Measurements from ENCODE around the gene USP7. TPM values are rescaled to one million over a fixed set of nuclear protein-coding genes. Genes with fewer than 3 reads are reported as not detected.

Gene USP7
- total RNA-seq, 4 donors from 2014 or later = 57.9 to 93.6 (median 85.5) TPM

GRCh38 chr16:8957509-8958157, 6.1 kb downstream of the USP7 start:
- no peak overlapping the region for H3K27ac ChIP-seq

GRCh38 chr16:8957063-8957397, 6.7 kb downstream of the USP7 start:
- 71 to 79% methylated on average over 2 of the region's 2 CpGs for WGBS, 2 donors
- H3K4me1 ChIP-seq = peaks cover 64 to 77% of the 10 kb centered on the region in 2 donors
- intact Hi-C loops (cut with DNase I) = no loop called here

More at GRCh38 chr16:8957509-8958157, 6.1 kb downstream of the USP7 start:
- Histone ChIP-seq H3K9me3 (no peaks in the 10 kb centered on the region), H3K27me3 (no peaks in the 10 kb centered on the region), H3K4me3 (replicated peaks in 1 of 3) (no peak overlapping the region), H3K36me3 (no peaks in the 10 kb centered on the region), H3K4me1 (peaks cover 65 to 74% of the 10 kb centered on the region in 2 donors)
- intact Hi-C loops (cut with DNase I) = no loop called here
- 78 to 80% methylated on average over 9 of the region's 9 CpGs for WGBS, 2 donors
- TF ChIP-seq CTCF (IDR thresholded peaks at IDR 0.05) (no peak), POLR2A (IDR thresholded peaks at IDR 0.05) (no peak)
- no peak for DNase-seq

GRCh38 chr16:8956265-8957062, 7.2 kb downstream of the USP7 start:
- no peak overlapping the region for H3K4me3 ChIP-seq (replicated peaks in 1 of 3)
- TF ChIP-seq CTCF (IDR thresholded peaks at IDR 0.05) (no peak), POLR2A (IDR thresholded peaks at IDR 0.05) (no peak)
- DNase-seq = no peak
- H3K9me3 ChIP-seq = no peaks in the 10 kb centered on the region
- H3K4me1 ChIP-seq = peaks cover 64 to 77% of the 10 kb centered on the region in 2 donors
- H3K36me3 ChIP-seq = no peaks in the 10 kb centered on the region
- intact Hi-C loops (cut with DNase I) = no loop called here
- 75 to 81% methylated on average over 20 to 21 of the region's 21 CpGs for WGBS, 2 donors
- no peak overlapping the region for H3K27ac ChIP-seq
- no peaks in the 10 kb centered on the region for H3K27me3 ChIP-seq

More at GRCh38 chr16:8957063-8957397, 6.7 kb downstream of the USP7 start:
- Histone ChIP-seq H3K4me3 (replicated peaks in 1 of 3) (no peak overlapping the region), H3K36me3 (no peaks in the 10 kb centered on the region), H3K27me3 (no peaks in the 10 kb centered on the region), H3K9me3 (no peaks in the 10 kb centered on the region), H3K27ac (no peak overlapping the region)
- TF ChIP-seq CTCF (IDR thresholded peaks at IDR 0.05) = no peak
- no peak for TF ChIP-seq POLR2A (IDR thresholded peaks at IDR 0.05)
- DNase-seq = no peak

- no peak for DNase-seq
- H3K27me3 ChIP-seq = no peaks in the 10 kb centered on the region
- H3K9me3 ChIP-seq = no peaks in the 10 kb centered on the region
- no peaks in the 10 kb centered on the region for H3K36me3 ChIP-seq
- TF ChIP-seq POLR2A (IDR thresholded peaks at IDR 0.05) = no peak
- no peak for TF ChIP-seq CTCF (IDR thresholded peaks at IDR 0.05)
- no peak overlapping the region for H3K27ac ChIP-seq
- no peak overlapping the region for H3K4me3 ChIP-seq (replicated peaks in 1 of 3)
- H3K4me1 ChIP-seq = peaks cover 65 to 77% of the 10 kb centered on the region in 2 donors
- 43 to 53% methylated on average over 2 of the region's 2 CpGs for WGBS, 2 donors
- intact Hi-C loops (cut with DNase I) = no loop called here
These were observed 7.9 kb downstream of the USP7 start for GRCh38 chr16:8955828-8956227.

GRCh38 chr16:8953064-8953463, 10.6 kb downstream of the USP7 start:
- H3K27me3 ChIP-seq = no peaks in the 10 kb centered on the region
- no peaks in the 10 kb centered on the region for H3K9me3 ChIP-seq
- DNase-seq = no peak
- intact Hi-C loops (cut with DNase I) = no loop called here
- H3K36me3 ChIP-seq = no peaks in the 10 kb centered on the region
- no peak overlapping the region for H3K4me3 ChIP-seq (replicated peaks in 1 of 3)
- peaks cover 53 to 64% of the 10 kb centered on the region in 2 donors for H3K4me1 ChIP-seq
- WGBS, 2 donors = 80 to 84% methylated on average over 11 of the region's 11 CpGs
- H3K27ac ChIP-seq = no peak overlapping the region
- TF ChIP-seq CTCF (IDR thresholded peaks at IDR 0.05) (no peak), POLR2A (IDR thresholded peaks at IDR 0.05) (no peak)
